Measurements from ENCODE around the gene TFB1M. TPM values are rescaled to one million over a fixed set of nuclear protein-coding genes. Genes with fewer than 3 reads are reported as not detected.

The TFB1M gene
- total RNA-seq, 1 donor from 2014 or later, result 15.3 TPM

- Mint-ChIP-seq H3K27ac (ENCODE audit: unreplicated experiment) (peak overlapping the region; percentile 52), H3K27me3 (ENCODE audit: low read depth) (no peaks in the 10 kb centered on the region), H3K4me1 (ENCODE audit: low read depth) (peaks cover 10% of the 10 kb centered on the region), H3K4me3 (ENCODE audit: unreplicated experiment) (no peak overlapping the region), H3K9me3 (ENCODE audit: low read depth) (peaks cover 26% of the 10 kb centered on the region), H3K36me3 (ENCODE audit: low read depth) (no peaks in the 10 kb centered on the region)
- DNase-seq (ENCODE audit: low spot score), result no peak
- TF ChIP-seq, protein P1, sequence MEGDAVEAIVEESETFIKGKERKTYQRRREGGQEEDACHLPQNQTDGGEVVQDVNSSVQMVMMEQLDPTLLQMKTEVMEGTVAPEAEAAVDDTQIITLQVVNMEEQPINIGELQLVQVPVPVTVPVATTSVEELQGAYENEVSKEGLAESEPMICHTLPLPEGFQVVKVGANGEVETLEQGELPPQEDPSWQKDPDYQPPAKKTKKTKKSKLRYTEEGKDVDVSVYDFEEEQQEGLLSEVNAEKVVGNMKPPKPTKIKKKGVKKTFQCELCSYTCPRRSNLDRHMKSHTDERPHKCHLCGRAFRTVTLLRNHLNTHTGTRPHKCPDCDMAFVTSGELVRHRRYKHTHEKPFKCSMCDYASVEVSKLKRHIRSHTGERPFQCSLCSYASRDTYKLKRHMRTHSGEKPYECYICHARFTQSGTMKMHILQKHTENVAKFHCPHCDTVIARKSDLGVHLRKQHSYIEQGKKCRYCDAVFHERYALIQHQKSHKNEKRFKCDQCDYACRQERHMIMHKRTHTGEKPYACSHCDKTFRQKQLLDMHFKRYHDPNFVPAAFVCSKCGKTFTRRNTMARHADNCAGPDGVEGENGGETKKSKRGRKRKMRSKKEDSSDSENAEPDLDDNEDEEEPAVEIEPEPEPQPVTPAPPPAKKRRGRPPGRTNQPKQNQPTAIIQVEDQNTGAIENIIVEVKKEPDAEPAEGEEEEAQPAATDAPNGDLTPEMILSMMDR (IDR thresholded peaks at IDR 0.05), result no peak
Measured at GRCh38 chr6:155333414-155333813, 19.1 kb upstream of the TFB1M start.

- Mint-ChIP-seq H3K9me3 (ENCODE audit: low read depth) (peaks cover 5% of the 10 kb centered on the region), H3K4me3 (ENCODE audit: unreplicated experiment) (no peak overlapping the region), H3K36me3 (ENCODE audit: low read depth) (no peaks in the 10 kb centered on the region), H3K27ac (ENCODE audit: unreplicated experiment) (no peak overlapping the region), H3K27me3 (ENCODE audit: low read depth) (no peaks in the 10 kb centered on the region), H3K4me1 (ENCODE audit: low read depth) (peaks cover 14% of the 10 kb centered on the region)
- DNase-seq (ENCODE audit: low spot score), result no peak
- TF ChIP-seq, protein P1 (IDR thresholded peaks at IDR 0.05), result no peak
Measured at GRCh38 chr6:155330922-155331321, 16.6 kb upstream of the TFB1M start.

DNA sequence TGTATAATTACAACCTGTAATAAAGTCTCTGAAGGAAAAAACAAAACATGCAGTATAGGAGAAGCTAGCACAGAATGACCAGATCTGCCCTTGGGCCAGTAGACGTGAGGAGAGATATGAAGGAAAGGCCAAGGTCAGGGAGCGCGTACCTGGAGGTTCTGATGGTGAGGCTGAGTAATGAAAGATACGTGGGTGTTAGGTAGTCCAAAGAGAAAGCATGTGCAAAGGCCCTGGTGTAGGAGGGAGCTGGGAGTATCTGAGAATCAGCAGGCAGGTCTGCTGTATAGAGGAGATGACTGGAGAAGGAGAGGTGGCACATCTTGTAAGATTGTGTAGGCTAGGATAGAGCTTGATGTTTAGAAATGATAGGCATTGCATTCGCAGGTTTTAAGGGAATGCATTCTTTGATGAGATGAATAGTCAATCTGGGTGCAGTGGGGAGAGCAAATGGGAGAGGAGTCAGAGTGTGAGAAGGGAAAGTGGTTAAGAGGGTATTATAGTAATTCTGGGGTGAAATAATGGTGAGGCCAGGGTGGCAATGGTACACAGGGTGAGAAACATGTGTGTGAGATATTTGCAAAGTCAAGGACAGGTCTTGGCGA lies 15.9 kb upstream of the TFB1M start:
- TF ChIP-seq, protein P1 (IDR thresholded peaks at IDR 0.05), result no peak
- H3K36me3 Mint-ChIP-seq (ENCODE audit: low read depth), result no peaks in the 10 kb centered on the region
- DNase-seq (ENCODE audit: low spot score), result no peak
- no peaks in the 10 kb centered on the region for H3K27me3 Mint-ChIP-seq (ENCODE audit: low read depth)
- H3K9me3 Mint-ChIP-seq (ENCODE audit: low read depth), result no peaks in the 10 kb centered on the region
- H3K4me1 Mint-ChIP-seq (ENCODE audit: low read depth), result peaks cover 14% of the 10 kb centered on the region
- no peak overlapping the region for H3K4me3 Mint-ChIP-seq (ENCODE audit: unreplicated experiment)
- H3K27ac Mint-ChIP-seq (ENCODE audit: unreplicated experiment), result no peak overlapping the region

DNA sequence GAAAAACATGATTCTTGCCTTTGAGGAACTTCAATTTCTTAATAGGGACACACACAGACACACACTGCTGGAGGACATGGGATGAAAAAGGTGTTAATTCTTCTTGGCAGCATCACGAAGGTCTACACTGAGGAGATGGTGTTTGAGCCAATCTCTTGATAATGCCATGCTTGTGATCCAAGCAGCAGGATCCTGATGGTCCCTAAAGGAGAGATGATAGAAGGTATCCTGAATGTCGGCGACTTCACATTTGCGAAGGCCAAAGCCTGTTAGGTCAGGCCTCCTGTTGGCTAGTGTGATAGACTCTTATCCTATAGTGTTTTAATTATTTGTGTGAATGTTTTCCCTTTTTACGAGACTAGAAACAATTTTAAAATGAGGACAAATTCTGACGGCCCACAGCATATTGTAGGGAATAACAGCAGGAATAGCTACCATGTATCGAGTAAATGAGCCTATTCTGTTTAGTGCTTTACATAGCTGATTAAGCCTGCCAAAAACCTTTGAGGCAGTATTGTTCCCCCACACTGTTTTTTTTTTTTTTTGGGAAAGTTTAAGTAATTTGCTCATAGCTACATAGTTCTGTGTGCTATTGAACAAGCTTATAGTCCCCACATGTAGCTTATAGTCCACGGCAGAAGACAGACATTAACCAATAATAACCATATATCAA lies 15.3 kb upstream of the TFB1M start:
- Mint-ChIP-seq H3K36me3 (ENCODE audit: low read depth) (no peaks in the 10 kb centered on the region), H3K9me3 (ENCODE audit: low read depth) (no peaks in the 10 kb centered on the region), H3K27me3 (ENCODE audit: low read depth) (no peaks in the 10 kb centered on the region), H3K27ac (ENCODE audit: unreplicated experiment) (no peak overlapping the region), H3K4me3 (ENCODE audit: unreplicated experiment) (no peak overlapping the region), H3K4me1 (ENCODE audit: low read depth) (peaks cover 14% of the 10 kb centered on the region)
- TF ChIP-seq, protein P1 (IDR thresholded peaks at IDR 0.05), result no peak
- DNase-seq (ENCODE audit: low spot score), result no peak

- no peaks in the 10 kb centered on the region for H3K36me3 Mint-ChIP-seq (ENCODE audit: low read depth)
- H3K4me1 Mint-ChIP-seq (ENCODE audit: low read depth), result peaks cover 13% of the 10 kb centered on the region
- no peak overlapping the region for H3K27ac Mint-ChIP-seq (ENCODE audit: unreplicated experiment)
- H3K4me3 Mint-ChIP-seq (ENCODE audit: unreplicated experiment), result no peak overlapping the region
- no peaks in the 10 kb centered on the region for H3K9me3 Mint-ChIP-seq (ENCODE audit: low read depth)
- no peak for DNase-seq (ENCODE audit: low spot score)
- TF ChIP-seq, protein P1 (IDR thresholded peaks at IDR 0.05), result no peak
- no peaks in the 10 kb centered on the region for H3K27me3 Mint-ChIP-seq (ENCODE audit: low read depth)
Measured at GRCh38 chr6:155328539-155329459, 14.5 kb upstream of the TFB1M start.
